Measurements from ENCODE around the gene SYCE3. TPM values are rescaled to one million over a fixed set of nuclear protein-coding genes. Genes with fewer than 3 reads are reported as not detected.

Gene SYCE3
- total and polyA plus RNA-seq, 5 donors = not detected

DNA sequence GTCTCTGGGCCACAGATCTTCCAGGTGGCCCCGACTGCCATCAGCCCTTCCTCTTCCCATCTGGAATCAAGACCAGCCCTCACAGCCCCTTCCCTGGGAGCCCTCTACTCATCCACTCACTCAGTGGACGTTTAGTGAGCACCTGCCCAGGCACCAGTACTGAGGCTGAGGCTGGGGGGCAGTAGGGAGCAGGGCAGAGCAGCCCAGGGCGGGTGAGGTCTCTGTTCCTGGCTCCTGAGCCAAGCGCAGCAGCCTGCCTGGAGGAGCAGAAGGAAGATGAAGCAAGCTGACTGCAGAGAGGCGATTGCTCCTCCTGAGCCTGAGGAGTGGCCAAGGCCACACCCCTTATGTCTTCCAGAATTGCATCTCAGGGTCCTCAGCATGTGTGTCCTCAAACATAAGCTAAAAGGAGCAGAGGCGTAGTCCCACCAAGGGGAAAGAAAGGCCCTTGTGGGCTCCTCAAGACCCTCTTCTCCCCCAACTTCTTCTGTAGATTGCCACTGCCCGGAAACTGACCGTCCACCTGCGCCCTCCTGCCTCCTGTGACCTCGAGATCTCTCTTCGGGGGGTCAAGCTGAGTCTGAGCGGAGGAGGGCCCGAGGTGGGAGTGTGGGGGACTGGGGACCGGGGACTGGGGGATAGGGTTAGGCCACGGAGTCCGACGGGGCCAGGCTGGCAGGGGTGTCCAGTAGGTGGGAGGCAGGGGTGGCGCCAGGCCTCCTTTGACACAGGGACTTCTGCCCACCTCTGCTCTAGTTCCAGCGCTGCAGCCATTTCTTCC, 43.6 kb upstream of the SYCE3 start:
- intact Hi-C loops (cut with DNase I) = loop anchor here in 1 of 4 donors (10.0 kb wide), 1 partner anchor 112 kb away; no protein-coding TSS in a partner anchor
- Histone ChIP-seq H3K4me3 (ENCODE audit: low read length) (no peak overlapping the region), H3K9me3 (ENCODE audit: control insufficient read depth, low read length) (no peaks in the 10 kb centered on the region), H3K27me3 (ENCODE audit: control insufficient read depth, insufficient read depth) (no peaks in the 10 kb centered on the region), H3K27ac (ENCODE audit: low read length) (no peak overlapping the region), H3K4me1 (ENCODE audit: control insufficient read depth, insufficient read depth, low read length) (no peaks in the 10 kb centered on the region)
- ATAC-seq (no peak), DNase-seq (peak in 2 of 3 donors; percentile 37 to 42)
- WGBS = 72% methylated on average over 19 of the region's 19 CpGs

DNA sequence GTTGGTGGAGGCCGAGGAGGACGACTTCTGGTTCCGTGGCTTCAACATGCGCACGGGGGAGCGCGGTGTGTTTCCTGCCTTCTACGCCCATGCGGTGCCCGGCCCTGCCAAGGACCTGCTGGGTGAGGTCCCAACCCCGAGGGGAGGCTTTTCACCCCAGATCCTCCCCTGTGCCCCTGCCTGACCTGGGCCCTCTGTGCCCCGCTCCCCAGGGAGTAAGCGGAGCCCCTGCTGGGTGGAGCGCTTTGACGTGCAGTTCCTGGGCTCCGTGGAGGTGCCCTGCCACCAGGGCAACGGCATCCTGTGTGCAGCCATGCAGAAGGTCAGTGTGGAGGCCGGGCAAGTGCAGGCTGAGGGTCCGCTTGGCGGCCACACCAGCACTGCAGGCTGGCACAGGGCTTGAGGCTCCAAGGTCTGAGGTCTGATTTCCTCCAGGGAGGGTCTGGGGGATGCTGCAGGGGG, 42.9 kb upstream of the SYCE3 start:
- no peak for ATAC-seq
- Histone ChIP-seq H3K27me3 (ENCODE audit: control insufficient read depth, insufficient read depth) (no peaks in the 10 kb centered on the region), H3K4me1 (ENCODE audit: control insufficient read depth, insufficient read depth, low read length) (no peaks in the 10 kb centered on the region), H3K27ac (ENCODE audit: low read length) (no peak overlapping the region), H3K4me3 (ENCODE audit: low read length) (no peak overlapping the region), H3K9me3 (ENCODE audit: control insufficient read depth, low read length) (no peaks in the 10 kb centered on the region)
- intact Hi-C loops (cut with DNase I) = loop anchor here in 1 of 4 donors (10.0 kb wide), 1 partner anchor 111 kb away; no protein-coding TSS in a partner anchor
- peak in 2 of 3 donors; percentile 54 to 58 for DNase-seq
- 81% methylated on average over 20 of the region's 20 CpGs for WGBS

DNA sequence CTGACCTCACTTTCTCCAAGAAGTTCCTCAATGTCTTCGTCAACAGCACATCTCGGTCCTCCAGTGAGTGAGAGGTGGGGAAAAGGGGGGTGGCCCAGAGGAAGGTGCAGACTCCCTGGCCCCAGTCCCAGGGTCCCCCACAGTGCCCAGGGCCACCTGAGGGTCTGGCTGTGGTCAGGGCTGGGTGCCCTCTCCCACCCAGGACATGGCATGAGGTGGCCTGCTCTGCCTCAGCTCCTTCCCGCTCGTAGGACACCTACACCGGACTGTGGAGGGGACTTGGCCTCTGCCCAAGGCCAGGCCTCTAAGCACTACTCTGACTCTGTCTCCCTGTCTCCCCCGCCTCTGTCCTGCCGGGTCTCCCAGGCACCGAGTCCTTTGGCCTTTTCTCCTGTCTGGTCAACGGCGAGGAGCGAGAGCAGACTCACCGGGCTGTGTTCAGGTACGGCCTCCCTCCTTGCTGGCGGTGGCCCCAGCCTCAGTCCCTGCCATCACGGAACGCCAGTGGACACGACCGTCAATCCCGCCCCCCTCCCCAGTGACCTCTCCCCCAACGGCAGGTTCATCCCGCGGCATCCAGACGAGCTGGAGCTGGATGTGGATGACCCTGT, 42.4 kb upstream of the SYCE3 start:
- ATAC-seq (no peak), DNase-seq (peak in 2 of 3 donors; percentile 32 to 42)
- Histone ChIP-seq H3K9me3 (ENCODE audit: control insufficient read depth, low read length) (no peaks in the 10 kb centered on the region), H3K27me3 (ENCODE audit: control insufficient read depth, insufficient read depth) (no peaks in the 10 kb centered on the region), H3K27ac (ENCODE audit: low read length) (no peak overlapping the region), H3K4me1 (ENCODE audit: control insufficient read depth, insufficient read depth, low read length) (no peaks in the 10 kb centered on the region), H3K4me3 (ENCODE audit: low read length) (no peak overlapping the region)
- 83% methylated on average over 23 of the region's 23 CpGs for WGBS
- intact Hi-C loops (cut with DNase I) = loop anchor here in 1 of 4 donors (10.0 kb wide), 1 partner anchor 110 kb away; no protein-coding TSS in a partner anchor

DNA sequence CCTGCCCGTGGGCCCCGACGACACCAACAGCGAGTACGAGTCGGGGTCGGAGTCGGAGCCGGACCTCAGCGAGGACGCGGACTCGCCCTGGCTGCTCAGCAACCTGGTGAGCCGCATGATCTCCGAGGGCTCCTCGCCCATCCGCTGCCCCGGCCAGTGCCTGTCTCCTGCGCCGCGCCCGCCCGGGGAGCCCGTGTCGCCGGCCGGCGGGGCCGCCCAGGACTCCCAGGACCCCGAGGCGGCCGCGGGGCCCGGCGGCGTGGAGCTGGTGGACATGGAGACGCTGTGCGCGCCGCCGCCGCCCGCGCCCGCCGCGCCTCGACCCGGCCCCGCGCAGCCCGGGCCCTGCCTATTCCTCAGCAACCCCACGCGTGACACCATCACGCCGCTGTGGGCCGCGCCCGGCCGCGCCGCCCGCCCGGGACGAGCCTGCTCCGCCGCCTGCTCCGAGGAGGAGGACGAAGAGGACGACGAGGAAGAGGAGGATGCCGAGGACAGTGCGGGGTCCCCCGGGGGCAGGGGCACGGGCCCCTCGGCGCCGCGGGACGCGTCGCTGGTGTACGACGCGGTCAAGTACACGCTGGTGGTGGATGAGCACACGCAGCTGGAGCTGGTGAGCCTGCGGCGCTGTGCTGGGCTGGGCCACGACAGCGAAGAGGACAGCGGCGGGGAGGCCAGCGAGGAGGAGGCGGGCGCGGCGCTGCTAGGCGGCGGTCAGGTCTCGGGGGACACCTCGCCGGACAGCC, 41.7 kb upstream of the SYCE3 start:
- peak in 2 of 3 donors; percentile 25 to 43 for DNase-seq
- H3K4me3 ChIP-seq (ENCODE audit: low read length) = no peak overlapping the region
- H3K4me1 ChIP-seq (ENCODE audit: control insufficient read depth, insufficient read depth, low read length) = no peaks in the 10 kb centered on the region
- no peak for ATAC-seq
- H3K27ac ChIP-seq (ENCODE audit: low read length) = no peak overlapping the region
- H3K9me3 ChIP-seq (ENCODE audit: control insufficient read depth, low read length) = no peaks in the 10 kb centered on the region
- 43% methylated on average over 103 of the region's 103 CpGs for WGBS
- intact Hi-C loops (cut with DNase I) = loop anchor here in 1 of 4 donors (10.0 kb wide), 1 partner anchor 110 kb away; no protein-coding TSS in a partner anchor
- no peaks in the 10 kb centered on the region for H3K27me3 ChIP-seq (ENCODE audit: control insufficient read depth, insufficient read depth)

DNA sequence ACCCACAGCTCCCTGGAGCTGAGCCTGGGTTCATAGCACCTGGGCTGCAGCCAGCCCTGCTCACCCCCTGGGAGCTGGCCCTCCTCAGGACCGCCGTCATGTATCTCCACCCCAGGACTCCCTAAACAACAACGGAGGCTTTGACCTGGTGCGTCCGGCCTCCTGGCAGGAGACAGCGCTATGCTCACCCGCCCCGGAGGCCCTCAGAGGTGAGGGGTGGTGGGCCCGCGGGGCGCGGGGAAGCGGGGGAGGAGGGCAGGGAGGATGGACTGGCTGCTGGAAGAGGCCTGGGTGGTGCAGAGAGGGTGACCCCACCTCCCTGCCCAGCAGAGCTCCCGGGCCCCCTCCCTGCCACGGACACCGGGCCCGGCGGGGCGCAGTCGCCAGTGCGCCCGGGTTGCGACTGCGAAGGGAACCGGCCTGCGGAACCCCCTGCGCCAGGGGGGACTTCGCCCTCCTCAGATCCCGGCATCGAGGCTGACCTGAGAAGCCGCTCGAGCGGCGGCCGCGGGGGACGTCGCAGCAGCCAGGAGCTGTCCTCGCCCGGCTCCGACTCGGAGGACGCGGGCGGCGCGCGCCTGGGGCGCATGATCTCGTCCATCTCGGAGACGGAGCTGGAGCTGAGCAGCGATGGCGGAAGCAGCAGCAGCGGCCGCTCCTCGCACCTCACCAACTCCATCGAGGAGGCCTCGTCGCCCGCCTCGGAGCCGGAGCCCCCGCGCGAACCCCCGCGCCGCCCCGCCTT, 41.0 kb upstream of the SYCE3 start:
- ATAC-seq = no peak
- DNase-seq = peak in 2 of 3 donors; percentile 42 to 54
- intact Hi-C loops (cut with DNase I) = loop anchor here in 1 of 4 donors (10.0 kb wide), 1 partner anchor 109 kb away; no protein-coding TSS in a partner anchor
- Histone ChIP-seq H3K27ac (ENCODE audit: low read length) (no peak overlapping the region), H3K4me1 (ENCODE audit: control insufficient read depth, insufficient read depth, low read length) (no peaks in the 10 kb centered on the region), H3K9me3 (ENCODE audit: control insufficient read depth, low read length) (no peaks in the 10 kb centered on the region), H3K27me3 (ENCODE audit: control insufficient read depth, insufficient read depth) (no peaks in the 10 kb centered on the region), H3K4me3 (ENCODE audit: low read length) (no peak overlapping the region)
- WGBS = 9% methylated on average over 70 of the region's 70 CpGs

DNA sequence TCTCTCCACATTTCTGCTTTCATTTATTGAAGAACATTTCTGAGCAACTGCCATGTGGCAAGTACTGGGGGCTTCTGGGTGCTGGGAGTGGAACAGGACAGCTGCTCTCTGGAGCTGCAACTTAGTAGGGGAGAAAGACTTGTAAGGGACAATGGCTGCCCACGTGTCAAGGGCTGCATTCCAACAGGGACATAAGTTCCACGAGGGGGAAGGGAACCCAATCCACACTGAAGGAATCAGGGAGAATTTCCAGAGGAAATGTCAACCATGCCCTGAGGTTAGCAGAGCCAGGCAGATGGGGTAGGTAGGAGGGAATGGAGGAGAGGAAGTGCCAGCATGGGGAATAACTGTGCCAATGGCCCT, 39.6 kb upstream of the SYCE3 start:
- intact Hi-C loops (cut with DNase I) = loop anchor here in 1 of 4 donors (10.0 kb wide), 1 partner anchor 108 kb away; no protein-coding TSS in a partner anchor
- Histone ChIP-seq H3K9me3 (ENCODE audit: control insufficient read depth, low read length) (no peaks in the 10 kb centered on the region), H3K4me1 (ENCODE audit: control insufficient read depth, insufficient read depth, low read length) (no peaks in the 10 kb centered on the region), H3K27me3 (ENCODE audit: control insufficient read depth, insufficient read depth) (no peaks in the 10 kb centered on the region), H3K27ac (ENCODE audit: low read length) (no peak overlapping the region), H3K4me3 (ENCODE audit: low read length) (no peak overlapping the region)
- no peak for ATAC-seq
- DNase-seq = no peak
- 30% methylated on average over 2 of the region's 2 CpGs for WGBS

DNA sequence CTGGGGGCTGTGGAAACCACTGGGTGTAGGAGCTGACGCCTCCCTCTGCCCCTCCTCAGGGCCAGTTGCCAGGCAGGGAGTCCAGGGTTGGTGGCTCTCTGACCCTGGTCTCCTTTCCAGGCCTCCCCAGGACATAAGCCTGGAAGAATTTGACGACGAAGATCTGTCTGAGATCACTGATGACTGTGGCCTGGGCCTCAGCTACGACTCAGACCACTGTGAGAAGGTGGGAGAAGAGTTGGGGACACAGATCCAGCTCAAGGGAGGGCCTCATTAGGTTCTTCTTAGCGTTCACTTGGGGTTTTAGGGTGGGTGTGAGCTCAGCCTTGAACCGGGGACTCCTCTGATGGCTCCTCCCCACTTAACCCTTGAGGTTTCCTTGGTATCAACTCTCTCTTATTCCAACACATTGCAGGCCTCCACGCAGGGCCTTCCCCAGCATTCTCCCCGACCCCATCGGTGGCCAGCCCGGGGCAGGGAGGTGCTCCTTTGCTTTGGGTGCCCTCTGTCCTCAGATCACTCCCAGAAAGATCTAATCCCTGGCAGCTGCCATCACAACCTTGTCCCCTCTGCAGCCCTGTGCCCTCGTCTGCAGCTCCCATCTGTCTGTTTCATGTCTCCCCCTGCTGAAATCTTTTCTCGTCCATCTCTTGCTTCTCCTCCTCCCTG, 39.1 kb upstream of the SYCE3 start:
- intact Hi-C loops (cut with DNase I) = loop anchor here in 1 of 4 donors (10.0 kb wide), 1 partner anchor 107 kb away; no protein-coding TSS in a partner anchor
- Histone ChIP-seq H3K4me3 (ENCODE audit: low read length) (no peak overlapping the region), H3K27me3 (ENCODE audit: control insufficient read depth, insufficient read depth) (no peaks in the 10 kb centered on the region), H3K9me3 (ENCODE audit: control insufficient read depth, low read length) (no peaks in the 10 kb centered on the region), H3K27ac (ENCODE audit: low read length) (no peak overlapping the region), H3K4me1 (ENCODE audit: control insufficient read depth, insufficient read depth, low read length) (no peaks in the 10 kb centered on the region)
- WGBS = 58% methylated on average over 12 of the region's 12 CpGs
- ATAC-seq (no peak), DNase-seq (peak in 1 of 3 donors; percentile 34)

DNA sequence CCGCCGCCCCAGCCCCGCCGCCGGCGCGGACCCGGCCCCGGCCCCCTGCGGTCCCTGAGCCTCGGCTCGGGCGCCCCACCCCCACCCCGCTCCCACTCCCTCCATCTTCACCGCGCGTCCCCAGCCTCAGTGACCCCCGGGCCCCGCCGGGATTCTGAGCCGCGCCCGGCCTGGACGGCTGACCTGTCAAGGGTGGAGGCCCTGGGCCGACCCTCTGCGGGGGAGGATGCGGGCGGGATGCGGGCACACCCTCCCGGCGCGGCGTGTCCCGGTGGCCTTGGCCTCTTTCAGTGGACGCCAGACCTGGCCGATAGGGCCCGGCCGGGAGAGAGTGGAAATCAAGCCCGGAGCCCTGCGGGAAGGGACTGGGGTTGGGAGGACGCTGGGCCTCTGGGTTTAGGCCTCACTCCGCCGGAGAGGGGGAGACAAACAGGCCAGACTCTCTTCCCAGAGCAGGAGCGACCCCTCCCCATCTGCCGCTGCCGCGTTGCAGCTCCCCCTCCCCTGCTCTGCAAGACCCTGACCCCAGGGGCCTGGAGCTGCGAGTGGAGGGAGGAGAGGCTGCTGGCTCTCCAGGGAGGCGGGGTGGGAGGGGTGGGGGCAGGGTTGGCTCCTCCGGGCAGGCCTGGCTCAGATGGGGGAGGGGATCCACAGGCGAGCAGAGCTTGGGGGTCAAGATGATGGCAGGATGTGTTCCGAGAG, 38.4 kb upstream of the SYCE3 start:
- Histone ChIP-seq H3K9me3 (ENCODE audit: control insufficient read depth, low read length) (no peaks in the 10 kb centered on the region), H3K4me1 (ENCODE audit: control insufficient read depth, insufficient read depth, low read length) (no peaks in the 10 kb centered on the region), H3K27ac (ENCODE audit: low read length) (no peak overlapping the region), H3K27me3 (ENCODE audit: control insufficient read depth, insufficient read depth) (no peaks in the 10 kb centered on the region), H3K4me3 (ENCODE audit: low read length) (peak overlapping the region; percentile 78)
- WGBS = 9% methylated on average over 51 of the region's 52 CpGs
- intact Hi-C loops (cut with DNase I) = loop anchor here in 1 of 4 donors (10.0 kb wide), 1 partner anchor 106 kb away; no protein-coding TSS in a partner anchor
- DNase-seq (peak in 2 of 3 donors; percentile 52 to 59), ATAC-seq (no peak)

DNA sequence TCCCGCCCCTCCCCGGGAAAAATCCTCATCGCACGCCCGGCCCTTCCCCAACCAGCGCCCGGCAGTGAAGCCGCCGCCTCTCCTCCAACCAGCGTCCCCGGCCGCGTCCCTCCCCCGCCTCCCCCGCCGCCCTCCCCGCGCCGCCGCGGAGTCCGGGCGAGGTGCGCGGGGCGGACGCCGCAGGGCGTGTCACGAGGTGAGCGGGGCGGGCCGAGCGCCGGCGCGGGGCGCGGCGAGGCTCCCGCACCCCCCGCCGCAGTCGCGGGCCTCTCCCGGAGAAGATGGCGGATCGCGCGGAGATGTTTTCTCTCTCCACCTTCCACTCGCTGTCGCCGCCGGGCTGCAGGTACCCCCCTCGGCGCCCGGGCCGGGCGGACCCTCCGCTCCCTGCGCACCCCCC, 37.8 kb upstream of the SYCE3 start, which contains the start of gene MAPK8IP2:
TSS of gene MAPK8IP2 (plus strand) at position 256 of the 400 bp plus-strand sequence. CDS start at position 282, 26 bp downstream.
- Histone ChIP-seq H3K4me1 (ENCODE audit: control insufficient read depth, insufficient read depth, low read length) (no peaks in the 10 kb centered on the region), H3K27ac (ENCODE audit: low read length) (no peak within 1 kb of the TSS), H3K4me3 (ENCODE audit: low read length) (peak within 1 kb of the TSS; percentile 78), H3K9me3 (ENCODE audit: control insufficient read depth, low read length) (no peaks in the 10 kb centered on the region), H3K27me3 (ENCODE audit: control insufficient read depth, insufficient read depth) (no peaks in the 10 kb centered on the region)
- under 1% methylated on average over 61 of the region's 61 CpGs for WGBS
- peak in 2 of 3 donors; percentile 49 to 50 for DNase-seq
- intact Hi-C loops (cut with DNase I) = loop anchor here in 1 of 4 donors (10.0 kb wide), 1 partner anchor 106 kb away; no protein-coding TSS in a partner anchor
- ATAC-seq = peak in 1 of 2 donors; percentile 34

Data from right cardiac atrium (tissue), 5 donors.